Thyroid gland (tissue), 4 donors: ENCODE data around the gene CDK5RAP2. TPM values are rescaled to one million over a fixed set of nuclear protein-coding genes. Genes with fewer than 3 reads are reported as not detected.

Experiments
- DNase-seq, 2 donors: peaks; one replicate each; pipeline ENCODE4 v3.0.0-alpha.2; 2019
- H3K27ac ChIP-seq, 3 donors: fragments of 200-600 bp; sonication (generic); 1 replicate in 2 of 3; 2 replicates in 1 of 3; pipeline ENCODE4 v1.5.1; 2016 to 2019; ENCODE audit warnings: mild to moderate bottlenecking in 1 of 3, moderate library complexity in 1 of 3
- H3K27me3 ChIP-seq: fragments of 200-600 bp; sonication (generic); one replicate; pipeline ENCODE4 v1.5.1; 2019
- H3K36me3 ChIP-seq, 2 donors: fragments of 200-600 bp; sonication (generic); one replicate each; pipeline ENCODE4 v1.5.1; 2016 to 2019
- H3K4me1 ChIP-seq, 2 donors: fragments of 200-600 bp; sonication (generic); one replicate each; pipeline ENCODE4 v1.5.1; 2017 to 2019
- H3K4me3 ChIP-seq, 3 donors: fragments of 200-600 bp; sonication (generic); replicated peaks in 1 of 3; 1 replicate in 2 of 3; 2 replicates in 1 of 3; pipeline ENCODE4 v1.5.1; 2016; ENCODE audit warnings: mild to moderate bottlenecking in 1 of 3
- H3K9me3 ChIP-seq: fragments of 200-600 bp; sonication (generic); one replicate; pipeline ENCODE4 v1.5.1; 2017
- CTCF ChIP-seq, 6 experiments: fragments of 200-600 bp in 3 of 6; fragments of 450-650 bp in 3 of 6; sonication (generic) in 3 of 6; IDR thresholded peaks; one replicate each; pipeline ENCODE4 v1.5.1; 2016 to 2019; ENCODE audit warnings: antibody characterized with exemption in 6 of 6, mild to moderate bottlenecking in 2 of 6, inconsistent platforms in 1 of 6, moderate library complexity in 1 of 6
- POLR2A ChIP-seq, 2 donors: fragments of 450-650 bp; IDR thresholded peaks; one replicate each; pipeline ENCODE4 v1.6.1; 2017; ENCODE audit warnings: antibody characterized with exemption in 2 of 2, mild to moderate bottlenecking in 2 of 2, moderate library complexity in 1 of 2
- WGBS, 2 donors: methylation state at CpG; one replicate each; pipeline ENCODE4 v1.1.5; 2017; 5-methylcytosine and 5-hydroxymethylcytosine counted together
- intact Hi-C: fragments of 100-400 bp; cut with DNase I; formaldehyde crosslinking; loops from one replicate; pipeline ENCODE4 v1.15.1; 2023
- total RNA-seq, 4 donors: library from RNA; depleted of rRNA; stranded (reverse); fragments of >200 nt; gene quantifications; one replicate each; pipeline ENCODE4 v1.2.3, GENCODE V29; 2016

Gene CDK5RAP2
- total RNA-seq, 4 donors from 2014 or later, result 39.5 to 51.9 (median 46.9) TPM

- Histone ChIP-seq H3K4me3 (no peak overlapping the region), H3K27me3 (no peaks in the 10 kb centered on the region), H3K4me1 (peaks cover 0 to 6% of the 10 kb centered on the region in 2 donors), H3K36me3 (peaks cover 15 to 19% of the 10 kb centered on the region in 2 donors), H3K27ac (no peak overlapping the region), H3K9me3 (no peaks in the 10 kb centered on the region)
- intact Hi-C loops, result no loop called here
- DNase-seq, result no peak
- TF ChIP-seq POLR2A (IDR thresholded peaks at IDR 0.05) (no peak), CTCF (IDR thresholded peaks at IDR 0.05) (no peak)
- 87 to 93% methylated on average over 5 of the region's 5 CpGs for WGBS, 2 donors
Measured at GRCh38 chr9:120411862-120412424, 168.0 kb downstream of the CDK5RAP2 start.

DNA sequence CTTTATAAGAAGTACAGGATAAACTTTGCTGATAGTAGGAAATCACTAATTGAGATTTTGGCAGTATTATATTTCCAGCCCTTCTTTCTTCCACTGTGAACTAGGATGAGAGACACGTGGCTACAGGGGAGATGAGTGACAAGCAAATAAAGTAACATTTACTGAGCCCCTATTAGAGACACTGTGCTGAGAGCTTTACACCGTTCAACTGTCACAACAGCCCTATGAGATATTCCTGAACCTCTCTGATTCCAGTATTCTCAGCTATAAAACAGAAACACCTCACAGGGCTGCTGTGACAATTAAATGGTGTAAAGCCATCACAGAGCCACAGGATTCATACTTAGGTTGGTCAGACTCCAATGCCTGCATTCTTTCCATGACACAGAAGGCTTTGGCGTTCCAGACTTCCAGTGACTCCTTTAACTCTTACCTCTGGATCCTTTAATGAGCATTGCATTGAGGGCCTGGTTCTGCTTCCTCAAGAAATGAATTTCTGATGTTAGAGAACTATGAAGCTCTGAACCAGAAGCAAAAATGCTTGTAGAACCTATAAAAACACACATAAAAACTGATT is 169.0 kb downstream of the CDK5RAP2 start:
- Histone ChIP-seq H3K4me1 (peaks cover 0 to 6% of the 10 kb centered on the region in 2 donors), H3K9me3 (no peaks in the 10 kb centered on the region), H3K27ac (no peak overlapping the region), H3K36me3 (peaks cover 15 to 24% of the 10 kb centered on the region in 2 donors), H3K4me3 (no peak overlapping the region), H3K27me3 (no peaks in the 10 kb centered on the region)
- no peak for TF ChIP-seq CTCF (IDR thresholded peaks at IDR 0.05)
- 78 to 79% methylated on average over 3 of the region's 3 CpGs for WGBS, 2 donors
- intact Hi-C loops, result no loop called here
- no peak for DNase-seq

DNA sequence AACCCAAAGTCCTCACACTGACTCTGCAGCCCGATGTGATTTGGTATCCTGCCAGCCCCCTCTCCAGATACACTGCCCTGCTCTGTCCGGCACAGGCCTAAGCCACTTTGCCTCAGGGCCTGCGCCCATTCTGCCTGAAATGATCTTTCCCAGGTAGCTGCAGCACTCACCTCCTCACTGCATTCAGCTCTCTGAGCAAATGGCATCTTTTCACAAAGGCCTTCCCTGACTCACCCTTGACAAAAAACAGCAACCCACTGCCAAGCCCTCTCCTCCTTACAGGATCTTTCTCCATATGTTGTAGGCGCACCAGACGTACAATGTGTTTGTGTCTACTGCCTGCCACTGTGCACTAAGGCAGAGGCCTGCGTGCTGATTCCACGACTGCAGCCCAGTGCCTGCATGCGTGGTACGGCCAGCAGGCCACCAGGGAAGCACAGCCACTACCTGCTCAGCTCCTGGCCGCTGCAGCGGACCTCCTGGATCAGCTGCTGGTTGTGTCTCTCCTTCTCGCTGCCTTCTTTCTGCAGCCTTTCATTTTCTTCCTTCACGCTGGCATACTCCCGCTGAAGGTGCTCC is 171.2 kb downstream of the CDK5RAP2 start:
- Histone ChIP-seq H3K27me3 (no peaks in the 10 kb centered on the region), H3K4me3 (no peak overlapping the region), H3K4me1 (peaks cover 0 to 6% of the 10 kb centered on the region in 2 donors), H3K9me3 (no peaks in the 10 kb centered on the region), H3K27ac (no peak overlapping the region), H3K36me3 (peaks cover 15 to 24% of the 10 kb centered on the region in 2 donors)
- intact Hi-C loops, result no loop called here
- no peak for DNase-seq
- 94 to 95% methylated on average over 14 of the region's 14 CpGs for WGBS, 2 donors
- TF ChIP-seq POLR2A (IDR thresholded peaks at IDR 0.05) (no peak), CTCF (IDR thresholded peaks at IDR 0.05) (no peak)

DNA sequence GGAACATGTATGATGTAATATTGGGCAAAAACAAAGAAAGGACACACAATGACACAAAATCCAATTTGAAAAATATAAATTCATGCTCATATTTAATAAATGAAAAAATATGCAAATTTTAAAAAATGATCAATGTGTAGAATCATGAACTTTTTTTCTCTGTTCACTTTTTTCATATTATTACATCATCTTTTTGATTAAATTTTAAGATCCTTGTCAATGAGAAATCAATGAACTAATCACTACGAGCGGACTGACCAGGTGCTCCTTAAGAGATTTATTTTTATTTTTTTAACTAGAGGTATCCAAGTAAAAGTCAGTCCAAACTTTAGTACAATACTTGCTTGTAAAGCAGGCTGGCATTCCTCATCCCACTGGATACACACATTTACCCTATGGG is 174.1 kb downstream of the CDK5RAP2 start:
- Histone ChIP-seq H3K36me3 (peaks cover 31 to 47% of the 10 kb centered on the region in 2 donors), H3K4me3 (no peak overlapping the region), H3K27me3 (no peaks in the 10 kb centered on the region), H3K27ac (no peak overlapping the region), H3K9me3 (no peaks in the 10 kb centered on the region), H3K4me1 (no peaks in the 10 kb centered on the region)
- intact Hi-C loops, result no loop called here
- 97 to 100% methylated on average over 2 of the region's 2 CpGs for WGBS, 2 donors
- DNase-seq, result no peak
- no peak for TF ChIP-seq POLR2A (IDR thresholded peaks at IDR 0.05)
- no peak for TF ChIP-seq CTCF (IDR thresholded peaks at IDR 0.05)

DNA sequence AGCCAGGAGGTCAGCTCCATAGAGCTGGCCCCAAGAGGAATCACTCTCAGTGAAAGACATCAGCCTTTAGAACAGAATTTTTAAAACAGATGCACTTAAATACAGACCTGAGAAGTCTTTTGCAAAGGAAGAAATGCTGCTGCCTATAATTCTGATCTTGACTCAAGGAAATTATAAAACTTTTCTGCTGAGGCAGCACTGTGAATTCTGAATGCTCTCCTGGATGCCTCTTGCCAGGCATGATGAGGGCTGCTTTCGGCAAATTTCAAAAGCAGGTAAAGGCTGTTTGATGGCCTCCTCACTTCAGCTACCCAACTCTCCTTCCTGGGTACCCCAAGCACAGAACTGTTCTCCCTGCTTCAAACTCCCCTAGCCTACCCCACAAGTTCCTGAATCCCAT is 174.8 kb downstream of the CDK5RAP2 start:
- no peak for DNase-seq
- Histone ChIP-seq H3K4me3 (no peak overlapping the region), H3K27me3 (no peaks in the 10 kb centered on the region), H3K4me1 (no peaks in the 10 kb centered on the region), H3K36me3 (peaks cover 38 to 55% of the 10 kb centered on the region in 2 donors), H3K9me3 (no peaks in the 10 kb centered on the region), H3K27ac (no peak overlapping the region)
- TF ChIP-seq CTCF (IDR thresholded peaks at IDR 0.05) (no peak), POLR2A (IDR thresholded peaks at IDR 0.05) (no peak)
- intact Hi-C loops, result no loop called here
- WGBS, 2 donors, result 96 to 100% methylated on average over 1 of the region's 1 CpG
